ENCODE data around the gene ACBD6. TPM values are rescaled to one million over a fixed set of nuclear protein-coding genes. Genes with fewer than 3 reads are reported as not detected.

ACBD6 gene
- total and polyA plus RNA-seq, 8 donors = 15.0 to 25.1 (median 18.6) TPM

GRCh38 chr1:180363246-180363995 lies 139.0 kb downstream of the ACBD6 start:
- no peak for TF ChIP-seq CTCF (IDR thresholded peaks at IDR 0.05)
- FAIRE-seq = no peak
- no peak for ATAC-seq
- H3K4me3 ChIP-seq = no peak overlapping the region
- intact Hi-C loops (cut with DNase I) = no loop called here
- no peak overlapping the region for H3K27ac ChIP-seq
- H3K9me3 ChIP-seq = no peaks in the 10 kb centered on the region
- H3K36me3 ChIP-seq = no peaks in the 10 kb centered on the region
- H3K4me1 ChIP-seq = no peaks in the 10 kb centered on the region
- WGBS, 2 donors = 84 to 86% methylated on average over 5 of the region's 5 CpGs
- DNase-seq = no peak
- H3K27me3 ChIP-seq = no peaks in the 10 kb centered on the region

- no peak for DNase-seq
- 90 to 93% methylated on average over 3 of the region's 3 CpGs for WGBS, 2 donors
- ATAC-seq = no peak
- intact Hi-C loops (cut with DNase I) = no loop called here
- Histone ChIP-seq H3K27me3 (no peaks in the 10 kb centered on the region), H3K36me3 (no peaks in the 10 kb centered on the region), H3K4me1 (no peaks in the 10 kb centered on the region), H3K4me3 (no peak overlapping the region), H3K9me3 (no peaks in the 10 kb centered on the region), H3K27ac (no peak overlapping the region)
- no peak for FAIRE-seq
- TF ChIP-seq CTCF (IDR thresholded peaks at IDR 0.05) = no peak
These were observed 141.9 kb downstream of the ACBD6 start for GRCh38 chr1:180360333-180361075.

GRCh38 chr1:180358649-180359048 lies 143.7 kb downstream of the ACBD6 start:
- no peaks in the 10 kb centered on the region for H3K9me3 ChIP-seq
- peak in 3 of 4 donors; percentile 46 to 66 (median 52) for ATAC-seq
- no peak overlapping the region for H3K27ac ChIP-seq
- FAIRE-seq = no peak
- H3K4me1 ChIP-seq = no peaks in the 10 kb centered on the region
- WGBS, 2 donors = 11 to 13% methylated on average over 1 of the region's 1 CpG
- no peak for TF ChIP-seq CTCF (IDR thresholded peaks at IDR 0.05)
- H3K36me3 ChIP-seq = no peaks in the 10 kb centered on the region
- intact Hi-C loops (cut with DNase I) = no loop called here
- H3K27me3 ChIP-seq = no peaks in the 10 kb centered on the region
- no peak overlapping the region for H3K4me3 ChIP-seq
- DNase-seq = peak in 1 of 6 donors; percentile 40

- no peak overlapping the region for H3K4me3 ChIP-seq
- H3K4me1 ChIP-seq = no peaks in the 10 kb centered on the region
- ATAC-seq (no peak), FAIRE-seq (no peak), DNase-seq (no peak)
- no peak overlapping the region for H3K27ac ChIP-seq
- intact Hi-C loops (cut with DNase I) = no loop called here
- no peaks in the 10 kb centered on the region for H3K9me3 ChIP-seq
- 86 to 87% methylated on average over 2 of the region's 2 CpGs for WGBS, 2 donors
- H3K27me3 ChIP-seq = no peaks in the 10 kb centered on the region
- no peak for TF ChIP-seq CTCF (IDR thresholded peaks at IDR 0.05)
- no peaks in the 10 kb centered on the region for H3K36me3 ChIP-seq
These were observed 148.4 kb downstream of the ACBD6 start for GRCh38 chr1:180353945-180354344.

- no peaks in the 10 kb centered on the region for H3K4me1 ChIP-seq
- TF ChIP-seq CTCF (IDR thresholded peaks at IDR 0.05) = no peak
- no peaks in the 10 kb centered on the region for H3K9me3 ChIP-seq
- intact Hi-C loops (cut with DNase I) = no loop called here
- DNase-seq (no peak), ATAC-seq (no peak), FAIRE-seq (no peak)
- no peak overlapping the region for H3K4me3 ChIP-seq
- WGBS, 2 donors = 91 to 97% methylated on average over 2 of the region's 2 CpGs
- H3K27me3 ChIP-seq = no peaks in the 10 kb centered on the region
- no peak overlapping the region for H3K27ac ChIP-seq
- no peaks in the 10 kb centered on the region for H3K36me3 ChIP-seq
These were observed 149.8 kb downstream of the ACBD6 start for GRCh38 chr1:180352588-180352987.

All from pancreas (tissue), 10 donors.